Nephron progenitor cell (in vitro differentiated cells): Measurements from ENCODE around the gene AMOTL1.
A peak's percentile ranks its signal among the peaks of the same experiment; 100 is the strongest.

Source experiments
- DNase-seq: peaks from one replicate; pipeline ENCODE4 v3.0.0; 2021
- H3K27ac Mint-ChIP-seq: 2 replicates; pipeline ENCODE4 v1.8.0; 2021; ENCODE audit warnings: mild to moderate bottlenecking, moderate library complexity, mixed read lengths
- H3K27me3 Mint-ChIP-seq: 2 replicates; pipeline ENCODE4 v1.8.0; 2021; ENCODE audit warnings: mild to moderate bottlenecking, low read depth, mixed read lengths; ENCODE audit not compliant: poor library complexity
- H3K36me3 Mint-ChIP-seq: 2 replicates; pipeline ENCODE4 v1.8.0; 2021; ENCODE audit warnings: low read depth, mixed read lengths
- H3K4me1 Mint-ChIP-seq: 2 replicates; pipeline ENCODE4 v1.8.0; 2021; ENCODE audit warnings: mixed read lengths
- H3K4me3 Mint-ChIP-seq: 2 replicates; pipeline ENCODE4 v1.8.0; 2021; ENCODE audit warnings: mild to moderate bottlenecking, moderate library complexity, mixed read lengths
- H3K9me3 Mint-ChIP-seq: 2 replicates; pipeline ENCODE4 v1.8.0; 2021; ENCODE audit warnings: mild to moderate bottlenecking, moderate library complexity, mixed read lengths
- TF ChIP-seq, protein P1 (sequence below): fragments of 200-600 bp; sonication (generic); IDR thresholded peaks from 2 replicates; pipeline ENCODE4 v1.5.0; 2021; ENCODE audit warnings: antibody characterized with exemption

The AMOTL1 gene

DNA sequence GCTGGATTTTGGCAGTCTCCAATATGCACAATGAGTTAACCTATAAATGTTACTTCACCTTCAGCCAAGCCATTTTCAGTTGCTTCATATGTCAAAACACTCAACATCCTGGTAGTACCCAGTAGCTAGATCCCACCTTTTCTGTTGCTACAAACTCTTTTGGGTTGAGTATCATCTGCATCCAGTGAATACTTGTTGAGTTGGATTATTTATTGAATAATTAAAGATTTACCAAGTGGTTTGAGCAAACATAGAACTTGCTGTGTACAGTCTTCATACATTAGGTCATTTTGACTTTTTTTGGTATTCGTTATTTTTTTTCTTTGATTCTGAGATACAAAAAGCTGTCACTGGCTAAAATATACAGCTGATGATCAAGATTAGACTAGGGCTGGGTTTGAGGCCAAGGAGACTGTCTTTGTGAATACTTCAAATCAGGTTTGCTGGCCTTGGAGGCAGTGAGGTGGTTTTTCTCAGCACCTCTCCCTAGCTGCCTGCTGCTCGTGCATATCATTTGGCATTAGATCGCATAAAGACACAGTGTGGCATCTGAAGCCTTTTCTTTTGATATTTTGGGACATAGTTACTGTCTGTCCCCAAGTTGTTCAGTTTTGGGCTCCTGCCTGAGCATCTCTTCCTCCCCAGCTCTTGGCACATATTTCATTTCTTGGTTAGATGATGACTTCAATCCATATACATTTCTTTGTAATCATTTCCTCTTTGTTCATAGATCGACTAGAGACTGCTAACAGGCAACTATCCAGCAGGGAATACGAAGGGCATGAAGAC, 62.8 kb downstream of the AMOTL1 start:
- Mint-ChIP-seq H3K4me1 (peaks cover 20% of the 10 kb centered on the region), H3K27me3 (no peaks in the 10 kb centered on the region), H3K4me3 (no peak overlapping the region), H3K36me3 (peaks cover 79% of the 10 kb centered on the region), H3K9me3 (peaks cover 8% of the 10 kb centered on the region), H3K27ac (peak overlapping the region; percentile 18)
- no peak for DNase-seq
- TF ChIP-seq, protein P1, sequence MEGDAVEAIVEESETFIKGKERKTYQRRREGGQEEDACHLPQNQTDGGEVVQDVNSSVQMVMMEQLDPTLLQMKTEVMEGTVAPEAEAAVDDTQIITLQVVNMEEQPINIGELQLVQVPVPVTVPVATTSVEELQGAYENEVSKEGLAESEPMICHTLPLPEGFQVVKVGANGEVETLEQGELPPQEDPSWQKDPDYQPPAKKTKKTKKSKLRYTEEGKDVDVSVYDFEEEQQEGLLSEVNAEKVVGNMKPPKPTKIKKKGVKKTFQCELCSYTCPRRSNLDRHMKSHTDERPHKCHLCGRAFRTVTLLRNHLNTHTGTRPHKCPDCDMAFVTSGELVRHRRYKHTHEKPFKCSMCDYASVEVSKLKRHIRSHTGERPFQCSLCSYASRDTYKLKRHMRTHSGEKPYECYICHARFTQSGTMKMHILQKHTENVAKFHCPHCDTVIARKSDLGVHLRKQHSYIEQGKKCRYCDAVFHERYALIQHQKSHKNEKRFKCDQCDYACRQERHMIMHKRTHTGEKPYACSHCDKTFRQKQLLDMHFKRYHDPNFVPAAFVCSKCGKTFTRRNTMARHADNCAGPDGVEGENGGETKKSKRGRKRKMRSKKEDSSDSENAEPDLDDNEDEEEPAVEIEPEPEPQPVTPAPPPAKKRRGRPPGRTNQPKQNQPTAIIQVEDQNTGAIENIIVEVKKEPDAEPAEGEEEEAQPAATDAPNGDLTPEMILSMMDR, result no peak

DNA sequence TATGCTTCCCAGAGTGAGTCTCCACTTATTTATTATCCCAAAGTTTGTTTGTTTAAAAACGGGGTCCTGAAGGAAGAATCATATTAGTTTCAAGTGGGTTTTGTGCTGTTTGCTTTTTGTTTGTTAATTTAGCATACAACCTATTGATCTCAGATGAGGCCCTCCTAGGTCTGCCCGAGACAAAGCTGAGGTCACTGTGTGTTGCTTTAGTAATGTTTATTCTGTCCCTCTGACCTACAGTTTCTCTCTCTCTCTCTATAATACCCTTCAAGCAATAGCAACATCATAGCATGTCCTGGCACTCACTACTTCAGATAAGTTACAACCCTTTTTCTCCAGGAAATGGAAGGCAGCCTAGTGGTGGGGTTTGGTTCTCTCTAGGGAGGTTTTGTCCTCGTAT, 63.4 kb downstream of the AMOTL1 start:
- no peaks in the 10 kb centered on the region for H3K27me3 Mint-ChIP-seq
- peaks cover 77% of the 10 kb centered on the region for H3K36me3 Mint-ChIP-seq
- H3K4me1 Mint-ChIP-seq, result peaks cover 15% of the 10 kb centered on the region
- no peak overlapping the region for H3K4me3 Mint-ChIP-seq
- TF ChIP-seq, protein P1, result no peak
- no peak for DNase-seq
- H3K27ac Mint-ChIP-seq, result peak overlapping the region; percentile 78
- peaks cover 3% of the 10 kb centered on the region for H3K9me3 Mint-ChIP-seq

DNA sequence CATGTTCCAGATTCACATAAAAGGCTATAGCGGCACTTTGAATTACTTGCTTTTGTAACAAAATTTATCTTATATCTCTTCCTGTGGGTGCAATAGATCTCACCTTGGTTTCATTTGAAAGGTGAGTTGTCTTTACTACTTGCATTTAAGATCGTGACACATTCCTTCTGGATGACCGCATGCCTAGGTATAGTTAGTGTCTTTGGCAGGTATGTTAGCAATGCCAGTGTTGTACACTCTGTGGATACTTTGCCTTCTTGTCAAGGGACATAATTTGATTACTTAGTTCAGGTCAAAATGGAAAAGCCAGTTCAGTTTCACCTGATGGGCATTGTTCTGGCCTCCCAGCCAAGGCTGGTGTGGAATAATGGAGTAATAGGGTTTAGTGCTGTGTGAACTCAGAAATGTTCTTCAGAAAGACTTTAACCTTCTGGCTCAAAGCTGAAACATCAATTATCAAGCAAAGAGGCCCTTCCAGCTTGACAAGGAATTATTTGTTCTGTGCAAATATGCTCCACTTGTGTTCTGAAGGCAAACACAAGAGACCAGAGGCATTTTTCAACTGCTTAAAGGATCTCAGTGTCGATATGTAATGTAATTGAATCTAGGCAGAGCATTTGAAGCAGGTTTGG, 64.6 kb downstream of the AMOTL1 start:
- Mint-ChIP-seq H3K27me3 (no peaks in the 10 kb centered on the region), H3K36me3 (peaks cover 71% of the 10 kb centered on the region), H3K9me3 (no peaks in the 10 kb centered on the region), H3K4me3 (no peak overlapping the region), H3K4me1 (peaks cover 12% of the 10 kb centered on the region), H3K27ac (no peak overlapping the region)
- no peak for DNase-seq
- TF ChIP-seq, protein P1, result no peak

DNA sequence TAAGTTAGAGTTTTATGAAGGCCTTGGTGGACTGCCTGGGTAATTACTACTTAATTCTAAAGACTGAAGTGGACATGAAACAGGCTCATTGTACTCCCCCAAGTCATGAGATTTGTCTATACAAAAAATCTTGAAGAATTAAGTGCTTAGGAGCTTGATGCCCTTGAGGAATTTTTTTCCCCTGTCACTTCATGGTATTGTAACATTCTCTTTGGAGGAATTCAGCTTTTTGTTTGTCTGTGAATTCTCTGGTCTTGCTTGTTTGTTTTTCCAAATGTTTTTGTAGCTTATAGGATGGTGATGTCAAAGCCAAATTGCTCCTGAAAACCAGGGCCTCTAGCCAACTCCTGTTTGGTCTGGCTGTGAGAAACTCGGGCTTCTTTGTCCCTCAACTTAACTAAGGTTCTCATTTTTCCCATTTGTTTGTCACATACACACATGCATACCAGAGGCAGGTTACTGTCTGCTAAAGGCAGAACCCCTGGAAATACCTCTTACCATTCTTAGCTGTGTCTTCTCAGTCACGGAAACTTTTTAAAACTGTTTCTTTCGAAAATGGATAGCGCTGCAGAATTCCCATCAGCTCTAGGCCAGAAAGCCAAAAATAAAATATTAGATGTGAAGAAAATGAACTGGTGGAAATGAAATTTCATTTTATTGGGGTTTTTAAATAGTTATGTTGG, 66.9 kb downstream of the AMOTL1 start:
- peaks cover 5% of the 10 kb centered on the region for H3K4me1 Mint-ChIP-seq
- peak overlapping the region; percentile 32 for H3K27ac Mint-ChIP-seq
- TF ChIP-seq, protein P1, result no peak
- no peaks in the 10 kb centered on the region for H3K27me3 Mint-ChIP-seq
- H3K36me3 Mint-ChIP-seq, result peaks cover 68% of the 10 kb centered on the region
- no peaks in the 10 kb centered on the region for H3K9me3 Mint-ChIP-seq
- H3K4me3 Mint-ChIP-seq, result no peak overlapping the region
- no peak for DNase-seq

DNA sequence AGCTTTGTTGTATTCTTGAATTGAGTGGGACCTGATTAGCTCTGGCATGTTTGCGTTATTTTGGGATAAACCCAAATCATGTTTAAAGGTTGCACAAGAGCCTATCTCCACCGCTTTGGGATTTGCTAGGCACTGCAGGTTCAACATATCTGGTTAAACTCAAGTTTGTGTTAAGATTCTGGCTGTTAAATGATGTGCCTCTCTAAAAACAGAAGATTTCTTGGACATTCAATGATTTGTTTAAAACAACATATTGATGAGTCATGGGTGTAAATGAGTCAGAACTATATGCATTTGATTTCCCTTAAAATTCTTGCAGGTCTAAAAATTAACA, 67.4 kb downstream of the AMOTL1 start:
- Mint-ChIP-seq H3K4me3 (no peak overlapping the region), H3K9me3 (no peaks in the 10 kb centered on the region), H3K27me3 (no peaks in the 10 kb centered on the region), H3K4me1 (peaks cover 5% of the 10 kb centered on the region), H3K36me3 (peaks cover 67% of the 10 kb centered on the region), H3K27ac (peak overlapping the region; percentile 32)
- TF ChIP-seq, protein P1, result no peak
- DNase-seq, result no peak
